GM04503 (cell line): ENCODE measurements around the gene LORICRIN.

Experiments used
- DNase-seq: peaks from one replicate; pipeline ENCODE4 v3.0.0-alpha.2; 2012; ENCODE audit warnings: low read depth

Gene LORICRIN

GRCh38 chr1:153306303-153307220 is 47.1 kb downstream of the LORICRIN start:
- no peak for DNase-seq

- DNase-seq, result no peak
Observed at GRCh38 chr1:153307221-153307600, 47.7 kb downstream of the LORICRIN start.

DNA sequence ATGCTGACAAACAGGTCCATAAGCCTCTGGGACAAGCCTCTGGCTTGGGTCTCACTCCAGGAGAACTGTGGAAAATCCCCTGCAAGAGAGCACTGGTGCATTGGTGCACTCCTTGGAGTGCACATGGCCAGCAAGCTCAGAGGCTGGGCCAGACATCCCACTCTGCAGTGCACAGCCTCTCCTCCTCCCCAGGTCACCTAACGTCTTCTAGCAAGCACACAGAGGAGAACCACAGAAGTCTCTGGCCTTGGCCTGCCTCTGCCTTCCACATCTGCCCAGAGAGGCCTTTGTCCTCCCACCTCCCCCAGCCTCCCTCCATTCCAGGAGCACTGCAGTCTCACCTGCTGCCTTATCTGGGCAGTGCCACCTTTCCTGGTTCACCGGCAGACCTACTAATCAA is 49.1 kb downstream of the LORICRIN start:
- no peak for DNase-seq

DNA sequence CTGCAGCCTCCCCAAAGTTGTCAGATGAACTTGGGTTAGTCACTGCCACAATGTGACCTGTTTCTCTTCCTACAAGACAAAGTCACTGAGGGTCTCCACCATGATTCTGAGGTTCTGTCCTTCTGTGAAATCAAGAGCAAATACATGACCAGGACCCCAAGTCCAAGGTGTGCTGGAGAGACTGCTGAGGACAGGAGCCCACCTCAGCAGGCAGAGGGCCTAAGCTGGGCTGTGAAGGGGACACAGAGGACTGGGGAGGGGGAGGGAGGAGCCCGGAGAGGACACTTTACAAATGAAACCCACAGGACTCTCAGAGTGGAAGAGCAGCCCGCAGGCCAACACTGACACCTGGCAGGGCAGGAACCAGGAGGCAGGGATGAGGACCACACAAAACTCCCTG is 50.0 kb downstream of the LORICRIN start:
- DNase-seq, result no peak

DNA sequence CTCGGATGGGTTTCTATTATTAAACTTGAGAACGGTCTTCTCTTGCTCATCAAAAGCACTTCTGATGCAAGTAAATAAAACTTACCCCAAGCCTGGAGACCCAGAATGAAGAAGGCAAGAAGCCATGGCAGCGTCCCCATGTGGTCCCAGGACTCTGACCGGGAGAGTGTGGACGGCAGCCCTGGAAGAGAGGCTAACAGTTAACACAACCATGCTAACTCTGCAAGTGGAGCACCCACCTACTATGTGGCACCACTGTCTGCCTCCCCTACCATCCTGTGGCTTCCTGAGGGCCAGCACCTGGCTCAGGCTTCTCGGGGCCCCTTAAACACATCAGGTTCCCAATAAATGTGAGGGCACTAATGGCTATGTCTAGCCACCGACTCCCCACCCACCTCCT is 51.0 kb downstream of the LORICRIN start:
- DNase-seq, result no peak
